ENCODE results near the gene OR4D2. TPM values are rescaled to one million over a fixed set of nuclear protein-coding genes. Genes with fewer than 3 reads are reported as not detected.

Gene OR4D2
- not detected for total RNA-seq
- 0.04 TPM for polyA plus RNA-seq (2013, experiment 1 of 2)
- polyA plus RNA-seq (2013, experiment 2 of 2): not detected
- 0 to 0.14 (median 0) reads per million in 172 experiments for total RNA-seq

GRCh38 chr17:58166682-58167081 is at the start of gene OR4D2:
TSS of gene OR4D2 (plus strand) at chr17:58166982. CDS start at chr17:58169656, 2,674 bp downstream.
- TF ChIP-seq CTCF (IDR thresholded peaks at IDR 0.05): no peak
- DNase-seq: no peak
- no peaks in the 10 kb centered on the region for H3K27me3 ChIP-seq (ENCODE audit: control insufficient read depth in 1 of 2, insufficient read depth in 2 of 2, low read length in 2 of 2)
- Mint-ChIP-seq H3K36me3 (ENCODE audit: low read depth) (peaks cover 5% of the 10 kb centered on the region), H3K9me3 (peaks cover 4% of the 10 kb centered on the region), H3K4me3 (no peak within 1 kb of the TSS), H3K27ac (peak within 1 kb of the TSS; percentile 26), H3K27me3 (no peaks in the 10 kb centered on the region), H3K4me1 (ENCODE audit: low read depth) (peaks cover 73% of the 10 kb centered on the region)
- intact Hi-C loops (cut with DNase I, micrococcal nuclease): no loop called here
- peaks cover 41% of the 10 kb centered on the region for H3K4me1 ChIP-seq (ENCODE audit: insufficient read depth, low read length)
- ChIA-PET POLR2A (interaction anchor here (1.3 kb wide), 1 partner anchor 13 kb away, joined by 3 read pairs; no protein-coding TSS in a partner anchor), CTCF (no interaction called here)
- H3K36me3 ChIP-seq (ENCODE audit: insufficient read depth, low read length): no peaks in the 10 kb centered on the region
- H3K27ac ChIP-seq (ENCODE audit: low read depth in 1 of 2, low read length in 2 of 2): no peak within 1 kb of the TSS
- no peak for ATAC-seq (ENCODE audit: poor library complexity)
- H3K4me3 ChIP-seq (ENCODE audit: low read length): no peak within 1 kb of the TSS
- H3K9me3 ChIP-seq (ENCODE audit: control insufficient read depth in 1 of 2, insufficient read depth in 1 of 2, low read length in 2 of 2): no peaks in the 10 kb centered on the region

- H3K27me3 Mint-ChIP-seq: peaks cover 9% of the 10 kb centered on the region
- H3K36me3 Mint-ChIP-seq (ENCODE audit: low read depth): no peaks in the 10 kb centered on the region
- no peak overlapping the region for H3K27ac ChIP-seq (ENCODE audit: low read depth in 1 of 2, low read length in 2 of 2)
- ATAC-seq (ENCODE audit: poor library complexity) (no peak), DNase-seq (no peak)
- H3K36me3 ChIP-seq (ENCODE audit: insufficient read depth, low read length): no peaks in the 10 kb centered on the region
- peaks cover 7% of the 10 kb centered on the region for H3K4me1 Mint-ChIP-seq (ENCODE audit: low read depth)
- CTCF ChIA-PET: no interaction called here
- no peak overlapping the region for H3K4me3 ChIP-seq (ENCODE audit: low read length)
- H3K4me1 ChIP-seq (ENCODE audit: insufficient read depth, low read length): no peaks in the 10 kb centered on the region
- intact Hi-C loops (cut with DNase I, micrococcal nuclease): no loop called here
- H3K9me3 ChIP-seq (ENCODE audit: control insufficient read depth in 1 of 2, insufficient read depth in 1 of 2, low read length in 2 of 2): no peaks in the 10 kb centered on the region
- no peak for TF ChIP-seq CTCF (IDR thresholded peaks at IDR 0.05)
- H3K4me3 Mint-ChIP-seq: no peak overlapping the region
- H3K27me3 ChIP-seq (ENCODE audit: control insufficient read depth in 1 of 2, insufficient read depth in 2 of 2, low read length in 2 of 2): no peaks in the 10 kb centered on the region
- no peaks in the 10 kb centered on the region for H3K9me3 Mint-ChIP-seq
- no peak overlapping the region for H3K27ac Mint-ChIP-seq
- POLR2A ChIA-PET: no interaction called here
Observed at GRCh38 chr17:58117382-58117781, 49.4 kb upstream of the OR4D2 start.

GRCh38 chr17:58119491-58119890 is 47.3 kb upstream of the OR4D2 start:
- Histone ChIP-seq H3K27ac (ENCODE audit: low read depth in 1 of 2, low read length in 2 of 2) (no peak overlapping the region), H3K9me3 (ENCODE audit: control insufficient read depth in 1 of 2, insufficient read depth in 1 of 2, low read length in 2 of 2) (no peaks in the 10 kb centered on the region), H3K4me1 (ENCODE audit: insufficient read depth, low read length) (no peaks in the 10 kb centered on the region), H3K27me3 (ENCODE audit: control insufficient read depth in 1 of 2, insufficient read depth in 2 of 2, low read length in 2 of 2) (no peaks in the 10 kb centered on the region), H3K4me3 (ENCODE audit: low read length) (no peak overlapping the region), H3K36me3 (ENCODE audit: insufficient read depth, low read length) (no peaks in the 10 kb centered on the region)
- Mint-ChIP-seq H3K27ac (no peak overlapping the region), H3K4me1 (ENCODE audit: low read depth) (peaks cover 15% of the 10 kb centered on the region), H3K9me3 (no peaks in the 10 kb centered on the region), H3K27me3 (peaks cover 9% of the 10 kb centered on the region), H3K4me3 (no peak overlapping the region), H3K36me3 (ENCODE audit: low read depth) (no peaks in the 10 kb centered on the region)
- ATAC-seq (ENCODE audit: poor library complexity): no peak
- TF ChIP-seq CTCF (IDR thresholded peaks at IDR 0.05): no peak
- no peak for DNase-seq
- CTCF ChIA-PET: interaction anchor here (1.0 kb wide), 1 partner anchor 53 kb away, joined by 3 read pairs; no protein-coding TSS in a partner anchor
- POLR2A ChIA-PET: interaction anchor here (0.7 to 1.3 kb wide), 3 partner anchors 51 to 269 kb away, joined by 3 read pairs; partner anchors contain the start of genes MRPS23 and SRSF1
- intact Hi-C loops (cut with DNase I, micrococcal nuclease): no loop called here
